Ishikawa (cell line): Measurements from ENCODE around the gene RALGPS1.

Source experiments
- CEBPB ChIP-seq: IDR thresholded peaks from 2 replicates; pipeline ENCODE4 v1.6.1; 2012
- CREB1 ChIP-seq: IDR thresholded peaks from 2 replicates; pipeline ENCODE4 v1.6.1; 2012; ENCODE audit warnings: low read depth
- EGR1 ChIP-seq: IDR thresholded peaks from 2 replicates; pipeline ENCODE4 v1.6.1; 2012
- EP300 ChIP-seq: IDR thresholded peaks from 2 replicates; pipeline ENCODE4 v1.6.1; 2012; ENCODE audit warnings: borderline replicate concordance
- FOXM1 ChIP-seq: IDR thresholded peaks from 2 replicates; pipeline ENCODE4 v1.6.1; 2012; ENCODE audit warnings: low read depth, borderline replicate concordance
- NFIC ChIP-seq: IDR thresholded peaks from 2 replicates; pipeline ENCODE4 v1.6.1; 2012
- RAD21 ChIP-seq: IDR thresholded peaks from 2 replicates; pipeline ENCODE4 v1.6.1; 2012; ENCODE audit warnings: low read depth
- TAF1 ChIP-seq: IDR thresholded peaks from 2 replicates; pipeline ENCODE4 v1.6.1; 2012; ENCODE audit warnings: low read depth, mild to moderate bottlenecking
- TCF12 ChIP-seq: IDR thresholded peaks from 2 replicates; pipeline ENCODE4 v1.6.1; 2012; ENCODE audit warnings: low read depth
- TEAD4 ChIP-seq: IDR thresholded peaks from 2 replicates; pipeline ENCODE4 v1.6.1; 2012
- USF1 ChIP-seq: IDR thresholded peaks from 2 replicates; pipeline ENCODE4 v1.6.1; 2012
- YY1 ChIP-seq: IDR thresholded peaks from 2 replicates; pipeline ENCODE4 v1.6.1; 2012; ENCODE audit warnings: low read depth
- ZBTB7A ChIP-seq: IDR thresholded peaks from 2 replicates; pipeline ENCODE4 v1.6.1; 2012; ENCODE audit warnings: low read depth
- TF ChIP-seq, protein P1 (sequence below): IDR thresholded peaks from 2 replicates; pipeline ENCODE4 v1.6.1; 2012
- TF ChIP-seq, protein P2 (sequence below): IDR thresholded peaks from 2 replicates; pipeline ENCODE4 v1.6.1; 2012; ENCODE audit warnings: low read depth, mild to moderate bottlenecking

The RALGPS1 gene

DNA sequence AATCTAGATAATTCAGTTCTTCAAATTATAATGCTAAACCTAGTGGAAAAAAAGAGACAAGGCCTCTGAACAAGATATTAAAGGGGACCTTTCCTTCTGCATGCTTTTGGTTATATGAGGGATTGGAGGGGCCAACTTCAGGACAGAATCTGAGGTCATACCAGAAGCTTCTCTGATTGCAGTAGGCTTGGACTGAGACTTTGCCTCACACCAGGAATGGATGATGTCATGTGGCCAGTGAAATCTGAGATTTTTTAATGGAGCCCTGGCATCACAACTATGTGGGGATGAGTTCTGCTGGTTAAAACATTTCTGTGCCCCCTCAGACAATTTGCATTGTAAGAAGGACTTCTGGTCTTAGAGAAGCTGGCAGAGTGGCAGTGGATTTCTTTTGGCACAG lies 119.2 kb downstream of the RALGPS1 start:
- no peak for TF ChIP-seq CEBPB
- TF ChIP-seq CREB1: 0 out of 2 replicates have a peak, but pooled peaks have one; percentile 31

DNA sequence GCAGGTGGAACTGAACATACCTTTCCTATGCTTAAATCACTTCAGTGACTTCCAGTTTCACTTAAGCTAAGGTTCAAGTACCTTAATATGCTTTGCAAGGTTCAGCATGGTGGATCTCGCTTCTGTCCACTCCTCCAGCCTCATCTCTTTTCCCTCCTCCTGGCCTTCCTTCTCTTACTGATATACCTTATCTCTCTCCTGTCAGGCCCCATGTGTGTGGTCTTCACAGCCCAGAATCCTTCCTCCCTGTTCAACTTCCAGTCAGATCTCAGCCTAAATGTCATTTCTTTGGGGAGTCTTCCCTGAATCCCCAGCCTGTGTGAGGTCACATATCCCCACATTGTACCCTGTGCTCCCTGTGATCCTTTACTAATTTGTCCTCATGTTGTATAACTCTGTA lies 120.1 kb downstream of the RALGPS1 start:
- TF ChIP-seq FOXM1 (no peak), TAF1 (no peak), EP300 (no peak), TCF12 (no peak)
- TF ChIP-seq, protein P1, sequence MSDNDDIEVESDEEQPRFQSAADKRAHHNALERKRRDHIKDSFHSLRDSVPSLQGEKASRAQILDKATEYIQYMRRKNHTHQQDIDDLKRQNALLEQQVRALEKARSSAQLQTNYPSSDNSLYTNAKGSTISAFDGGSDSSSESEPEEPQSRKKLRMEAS: no peak

DNA sequence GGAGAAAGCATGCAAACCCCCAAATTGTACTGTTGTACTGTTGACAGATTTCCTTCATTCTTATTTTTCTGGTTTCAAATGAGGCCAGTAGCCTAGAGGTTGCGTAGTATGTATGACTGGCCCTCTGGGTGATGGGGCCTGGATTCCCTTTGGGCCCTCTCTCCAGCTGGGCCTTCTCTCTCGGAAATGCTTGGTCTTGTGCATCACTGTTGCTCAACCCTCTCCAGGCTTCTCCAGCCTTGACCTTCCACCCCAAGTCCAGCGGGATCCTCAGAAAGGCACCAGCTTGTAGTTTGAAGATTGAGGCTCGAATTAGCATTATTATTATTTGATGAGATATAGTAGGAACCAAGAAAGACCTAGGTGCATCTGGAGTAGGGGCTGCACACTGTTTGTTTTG lies 120.8 kb downstream of the RALGPS1 start:
- TF ChIP-seq ZBTB7A (no peak), TAF1 (no peak), TEAD4 (no peak), CREB1 (no peak), RAD21 (no peak), FOXM1 (no peak), NFIC (no peak), EP300 (no peak), USF1 (no peak)
- TF ChIP-seq, protein P1: no peak
- TF ChIP-seq, protein P2, sequence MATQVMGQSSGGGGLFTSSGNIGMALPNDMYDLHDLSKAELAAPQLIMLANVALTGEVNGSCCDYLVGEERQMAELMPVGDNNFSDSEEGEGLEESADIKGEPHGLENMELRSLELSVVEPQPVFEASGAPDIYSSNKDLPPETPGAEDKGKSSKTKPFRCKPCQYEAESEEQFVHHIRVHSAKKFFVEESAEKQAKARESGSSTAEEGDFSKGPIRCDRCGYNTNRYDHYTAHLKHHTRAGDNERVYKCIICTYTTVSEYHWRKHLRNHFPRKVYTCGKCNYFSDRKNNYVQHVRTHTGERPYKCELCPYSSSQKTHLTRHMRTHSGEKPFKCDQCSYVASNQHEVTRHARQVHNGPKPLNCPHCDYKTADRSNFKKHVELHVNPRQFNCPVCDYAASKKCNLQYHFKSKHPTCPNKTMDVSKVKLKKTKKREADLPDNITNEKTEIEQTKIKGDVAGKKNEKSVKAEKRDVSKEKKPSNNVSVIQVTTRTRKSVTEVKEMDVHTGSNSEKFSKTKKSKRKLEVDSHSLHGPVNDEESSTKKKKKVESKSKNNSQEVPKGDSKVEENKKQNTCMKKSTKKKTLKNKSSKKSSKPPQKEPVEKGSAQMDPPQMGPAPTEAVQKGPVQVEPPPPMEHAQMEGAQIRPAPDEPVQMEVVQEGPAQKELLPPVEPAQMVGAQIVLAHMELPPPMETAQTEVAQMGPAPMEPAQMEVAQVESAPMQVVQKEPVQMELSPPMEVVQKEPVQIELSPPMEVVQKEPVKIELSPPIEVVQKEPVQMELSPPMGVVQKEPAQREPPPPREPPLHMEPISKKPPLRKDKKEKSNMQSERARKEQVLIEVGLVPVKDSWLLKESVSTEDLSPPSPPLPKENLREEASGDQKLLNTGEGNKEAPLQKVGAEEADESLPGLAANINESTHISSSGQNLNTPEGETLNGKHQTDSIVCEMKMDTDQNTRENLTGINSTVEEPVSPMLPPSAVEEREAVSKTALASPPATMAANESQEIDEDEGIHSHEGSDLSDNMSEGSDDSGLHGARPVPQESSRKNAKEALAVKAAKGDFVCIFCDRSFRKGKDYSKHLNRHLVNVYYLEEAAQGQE: no peak

DNA sequence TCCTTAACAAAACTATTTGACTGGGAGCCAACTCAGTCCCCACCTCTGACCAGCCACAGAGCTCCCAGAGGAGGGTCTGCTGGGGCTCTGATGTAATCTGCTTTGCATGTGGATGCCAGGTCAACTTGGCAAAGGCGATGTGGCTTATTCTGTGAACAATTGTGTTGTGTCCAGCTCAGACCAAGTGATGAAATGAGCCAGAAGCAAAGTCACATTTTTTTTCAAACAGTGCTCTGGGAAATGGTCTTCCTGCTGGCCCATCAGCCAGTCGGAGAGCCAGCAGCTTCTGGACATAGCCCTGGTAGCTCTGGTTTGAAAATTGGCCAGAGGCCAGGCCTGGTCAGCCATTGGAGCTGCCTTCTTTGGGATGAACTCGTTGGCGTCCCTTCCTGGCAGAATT lies 121.4 kb downstream of the RALGPS1 start:
- TF ChIP-seq NFIC (peak; percentile 34; the same call in 1 of the 2 replicates), CREB1 (no peak)

DNA sequence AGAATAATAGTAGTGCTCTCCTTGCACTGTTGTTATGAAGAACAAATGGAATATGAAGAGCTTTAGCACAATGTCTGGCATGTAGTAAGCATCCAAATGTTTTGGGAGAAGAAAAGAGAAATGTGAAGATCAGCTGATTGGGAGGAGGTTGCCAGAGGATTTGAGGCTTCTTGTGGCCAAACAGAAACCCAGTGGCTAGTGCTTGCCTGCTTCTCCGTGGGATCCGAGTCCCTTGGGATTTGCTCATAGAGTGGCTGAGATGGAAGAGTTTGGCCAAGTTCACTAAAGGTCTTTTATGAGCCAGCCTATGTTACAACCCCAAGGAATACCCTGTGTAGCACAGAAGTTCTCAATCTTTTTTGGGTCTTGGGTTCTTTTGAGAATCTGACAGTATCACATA lies 121.9 kb downstream of the RALGPS1 start:
- TF ChIP-seq USF1: no peak
- no peak for TF ChIP-seq ZBTB7A
- no peak for TF ChIP-seq EGR1
- TF ChIP-seq, protein P2: no peak
- no peak for TF ChIP-seq CEBPB
- TF ChIP-seq NFIC: no peak
- TF ChIP-seq RAD21: no peak
- TF ChIP-seq TAF1: no peak
- TF ChIP-seq, protein P1: no peak
- no peak for TF ChIP-seq EP300
- no peak for TF ChIP-seq YY1
- TF ChIP-seq TCF12: no peak

DNA sequence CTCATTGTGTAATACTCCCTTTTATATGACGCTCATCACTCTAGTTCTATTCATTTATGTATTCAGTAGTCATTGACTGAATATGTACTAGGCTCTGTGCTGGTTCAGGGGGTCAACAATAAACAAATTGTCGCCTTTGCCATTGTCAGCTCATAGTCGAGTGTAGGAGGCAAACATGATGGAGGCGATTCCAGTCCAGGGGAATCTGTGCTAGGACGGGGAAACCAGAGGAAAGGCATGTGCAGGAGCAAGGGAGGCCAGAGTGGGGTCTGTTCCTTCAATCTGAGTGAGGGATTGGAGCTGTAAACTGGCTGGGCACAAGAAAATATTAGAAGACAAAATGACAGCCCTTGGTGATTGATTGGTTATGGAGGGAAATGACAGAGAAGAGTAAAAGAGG lies 123.9 kb downstream of the RALGPS1 start:
- TF ChIP-seq EGR1 (no peak), CEBPB (no peak), TCF12 (no peak), EP300 (no peak), USF1 (no peak), TEAD4 (no peak), CREB1 (no peak), NFIC (no peak), RAD21 (no peak), YY1 (no peak), ZBTB7A (no peak), TAF1 (no peak), FOXM1 (no peak)
- TF ChIP-seq, protein P2: no peak
- TF ChIP-seq, protein P1: no peak
